ENCODE measurements around the gene NT5DC3.

DNA sequence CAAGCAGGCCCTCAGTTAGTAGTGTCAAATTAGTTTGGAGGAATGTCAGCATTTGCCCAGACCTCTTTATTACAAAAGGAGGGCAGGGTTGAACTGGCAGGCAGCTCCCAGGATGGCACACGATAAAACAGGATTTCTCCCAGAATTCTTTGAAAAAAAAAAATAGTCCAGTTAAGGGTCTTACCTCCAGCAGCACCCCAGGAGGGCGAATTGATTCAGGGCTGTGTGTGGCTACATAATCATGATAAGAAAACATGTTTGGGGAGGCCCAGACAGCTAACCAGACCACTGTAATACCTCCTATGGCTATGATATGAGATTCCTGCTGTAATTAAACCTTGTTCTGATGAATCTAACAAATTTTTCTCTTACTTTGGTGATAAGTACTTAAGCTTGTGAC is 38.8 kb upstream of the NT5DC3 start:
- TF ChIP-seq GATA3 (IDR thresholded peaks at IDR 0.05; ENCODE audit: low read depth, low read length) (no peak), GATA2 (IDR thresholded peaks at IDR 0.05; ENCODE audit: low read depth, low read length) (no peak)
